HK-2 (cell line): ENCODE measurements around the gene EHMT2.

ENCODE experiments used
- DNase-seq: peaks from one replicate; pipeline ENCODE4 v3.0.0-alpha.2; 2018; ENCODE audit not compliant: unreplicated experiment

Gene EHMT2

DNA sequence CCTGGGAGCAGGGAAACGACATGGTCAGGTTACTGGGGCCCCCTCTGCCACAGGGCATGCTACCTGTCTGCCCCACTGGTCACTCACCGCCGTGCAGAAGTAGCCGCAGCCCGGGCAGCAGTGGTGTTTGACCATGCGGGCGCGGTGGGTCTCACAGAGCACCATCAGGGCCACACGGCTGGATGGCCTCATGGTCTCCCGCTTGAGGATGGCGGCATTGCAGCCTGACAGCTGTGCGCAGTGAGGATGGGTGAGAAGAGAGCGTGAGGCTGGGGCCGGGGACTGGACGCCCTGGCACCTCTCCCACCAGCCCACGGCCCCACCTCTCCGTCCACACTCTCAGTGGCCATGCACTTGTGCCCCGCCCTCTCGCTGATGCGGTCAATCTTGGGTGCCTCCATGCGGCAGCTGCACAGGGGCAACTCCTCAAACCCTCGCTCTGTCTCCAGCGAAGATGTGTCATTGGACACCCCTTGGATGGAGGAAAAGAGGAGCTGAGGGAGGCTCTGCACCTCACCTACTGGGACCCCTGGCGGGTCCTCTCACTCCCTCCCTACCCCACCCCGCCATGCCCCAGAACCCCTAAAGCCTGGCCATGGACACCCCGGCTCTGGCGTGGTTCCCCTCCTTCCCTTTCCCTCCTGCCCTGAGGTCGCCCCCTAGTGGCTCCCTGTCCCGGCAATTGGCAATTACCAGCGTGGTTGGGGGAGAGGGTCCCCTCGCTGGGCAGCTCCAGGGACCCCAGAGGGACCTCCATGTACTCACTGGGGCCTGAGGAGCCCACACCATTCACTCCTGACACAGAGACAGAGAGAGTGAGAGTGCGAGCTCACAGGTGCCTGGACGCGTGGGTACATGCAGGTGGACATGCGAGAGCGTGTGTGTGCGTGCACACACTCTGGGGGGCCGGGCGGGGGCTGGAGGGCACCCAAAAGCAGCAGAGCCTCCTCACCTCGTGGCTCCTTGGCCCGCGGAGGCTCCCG is 8.9 kb downstream of the EHMT2 start:
- peak; percentile 27 for DNase-seq

DNA sequence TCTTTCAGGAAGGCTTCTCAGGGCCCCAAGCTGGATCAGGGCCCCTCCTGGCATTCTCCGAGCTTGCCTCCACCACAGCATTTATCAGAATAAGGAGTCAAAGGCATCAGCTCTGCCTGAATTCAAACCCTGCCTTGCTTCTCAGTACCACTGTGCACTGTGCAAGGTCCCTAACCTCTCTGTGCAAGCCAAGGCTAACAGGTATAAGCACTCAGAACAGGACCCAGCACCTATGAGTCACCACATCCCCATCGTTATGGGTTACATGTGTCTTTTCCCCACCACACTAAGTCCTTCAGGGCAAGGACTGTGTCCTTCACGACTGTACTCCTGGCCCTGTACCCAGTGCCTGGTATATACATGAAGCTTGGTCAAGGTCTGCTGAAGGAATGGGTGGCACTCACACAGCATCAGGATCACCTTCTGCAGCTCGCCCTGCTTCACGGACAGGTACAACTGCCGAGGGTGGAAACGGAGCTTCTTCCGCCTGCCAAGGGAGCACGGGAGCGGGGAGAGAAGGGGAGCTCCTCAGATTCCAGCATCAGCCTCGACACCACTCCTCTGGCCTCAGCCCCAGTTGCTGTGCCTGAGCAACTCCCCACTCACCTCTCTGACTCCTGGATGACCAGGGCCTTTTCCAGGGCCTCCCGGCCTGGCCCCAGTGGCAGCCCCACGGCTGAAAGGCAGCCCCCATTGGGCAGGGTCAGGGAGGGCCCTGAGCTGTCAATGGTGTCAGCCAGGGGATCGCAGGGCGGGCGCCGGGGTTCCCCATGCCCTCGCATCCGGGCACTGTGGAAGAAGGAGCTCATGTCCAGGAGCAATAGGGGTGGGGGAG is 10.1 kb downstream of the EHMT2 start:
- DNase-seq, result no peak

GRCh38 chr6:31886541-31886991 is 10.9 kb downstream of the EHMT2 start:
- no peak for DNase-seq

GRCh38 chr6:31884528-31885035 is 12.9 kb downstream of the EHMT2 start:
- DNase-seq, result no peak

GRCh38 chr6:31883676-31884075 is 13.8 kb downstream of the EHMT2 start:
- DNase-seq, result no peak

GRCh38 chr6:31882344-31882743 is 15.2 kb downstream of the EHMT2 start:
- DNase-seq, result peak; percentile 38

DNA sequence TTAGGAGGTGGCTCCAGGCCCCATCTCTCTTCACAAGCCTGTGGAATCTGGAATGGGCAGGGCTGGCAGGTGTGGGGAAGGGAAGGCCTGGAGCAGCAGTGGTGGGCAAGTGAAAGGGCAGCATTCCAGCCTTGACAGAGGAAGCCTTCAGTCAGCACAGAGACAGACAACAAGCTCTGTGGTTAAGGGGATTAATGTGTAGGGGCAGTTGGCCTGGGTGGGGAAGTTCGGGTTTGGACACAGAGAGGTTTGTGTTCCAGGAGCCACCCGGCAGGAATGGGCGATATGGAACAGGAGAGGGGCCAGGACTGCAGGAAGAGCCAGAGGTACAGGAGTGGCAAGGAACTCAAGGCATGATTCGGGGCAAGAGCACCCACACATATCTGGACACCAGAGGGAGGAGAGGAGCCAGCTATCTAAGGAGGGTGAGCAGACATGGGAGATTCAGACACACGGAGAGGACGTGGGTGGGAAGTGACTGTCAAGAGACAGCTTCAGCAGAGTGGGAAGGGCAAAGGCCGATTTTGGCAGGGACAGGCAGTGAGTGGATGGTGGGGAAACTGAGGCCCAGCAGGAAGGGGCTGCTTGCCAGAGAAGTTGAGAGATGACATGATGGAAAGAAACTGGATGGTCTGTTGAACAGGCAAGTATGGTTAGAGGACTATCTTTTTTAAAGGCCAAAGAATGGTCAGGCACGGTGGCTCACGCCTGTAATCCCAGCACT is 16.2 kb downstream of the EHMT2 start:
- no peak for DNase-seq

DNA sequence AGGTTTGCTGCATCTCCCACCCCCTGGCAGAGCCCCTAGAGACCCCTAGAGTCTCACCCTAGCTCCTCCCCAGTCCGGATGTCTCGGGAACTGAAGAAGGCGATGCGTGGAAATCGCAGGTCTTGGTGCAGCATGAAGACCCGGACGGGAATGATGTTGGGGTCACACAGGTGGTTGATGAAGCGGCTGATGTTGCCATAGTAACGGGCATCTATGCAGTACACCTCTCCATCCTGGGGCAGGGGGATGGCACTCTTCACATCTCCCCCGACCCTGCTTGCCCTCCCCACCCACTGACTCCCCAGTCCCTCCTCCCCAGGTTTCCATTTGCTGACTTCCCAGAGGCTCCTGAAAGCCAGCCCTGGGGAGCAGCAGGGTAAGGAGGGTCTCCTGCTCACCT is 16.9 kb downstream of the EHMT2 start:
- no peak for DNase-seq

- no peak for DNase-seq
Measured at GRCh38 chr6:31879901-31880300, 17.6 kb downstream of the EHMT2 start.

- no peak for DNase-seq
Measured at GRCh38 chr6:31879143-31879542, 18.4 kb downstream of the EHMT2 start.

DNA sequence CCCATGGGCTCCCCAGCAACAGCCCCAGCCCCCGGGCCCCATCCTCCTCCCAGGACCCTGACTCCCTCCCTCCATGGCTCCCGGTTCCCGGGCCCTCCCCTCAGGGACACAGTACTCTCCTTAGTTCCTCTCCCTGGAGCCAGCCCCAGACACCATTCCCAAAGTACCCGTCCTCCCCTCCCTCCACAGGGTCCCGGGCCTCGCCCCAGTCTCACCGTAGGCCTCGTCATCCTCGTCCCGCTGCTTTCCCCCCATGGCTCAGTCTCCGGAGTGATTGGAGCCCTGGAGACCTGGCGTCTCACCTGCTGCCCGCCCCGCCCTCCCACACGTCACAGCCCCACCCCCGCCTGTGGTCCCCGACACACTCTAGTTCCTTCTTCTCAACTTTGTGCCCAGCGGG is 18.8 kb downstream of the EHMT2 start, which contains the start of gene SLC44A4:
Gene SLC44A4, minus strand, starts transcription at position 272 of the 400 bp plus-strand sequence. Its CDS starts 17 bp downstream, at position 255.
- no peak for DNase-seq

DNA sequence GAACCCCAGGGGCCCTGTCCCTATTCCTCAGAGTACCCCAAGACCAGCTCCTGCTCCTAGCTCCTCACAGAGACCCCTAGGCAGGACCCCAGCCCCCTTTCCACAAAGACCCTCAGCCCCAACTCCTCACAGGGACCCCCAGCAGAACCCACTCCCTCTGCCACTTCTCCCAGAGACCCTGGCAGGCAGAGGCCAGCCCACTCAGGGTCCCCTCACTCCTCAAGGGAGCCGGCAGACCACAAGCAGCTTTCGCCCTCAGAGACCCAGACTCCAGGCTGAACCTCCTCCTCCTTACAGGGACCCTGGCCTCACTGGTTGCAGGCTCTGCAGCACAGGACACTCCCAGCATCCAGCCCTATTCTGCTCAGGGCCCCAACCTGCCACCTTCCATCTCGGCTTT is 19.3 kb downstream of the EHMT2 start:
- no peak for DNase-seq

DNA sequence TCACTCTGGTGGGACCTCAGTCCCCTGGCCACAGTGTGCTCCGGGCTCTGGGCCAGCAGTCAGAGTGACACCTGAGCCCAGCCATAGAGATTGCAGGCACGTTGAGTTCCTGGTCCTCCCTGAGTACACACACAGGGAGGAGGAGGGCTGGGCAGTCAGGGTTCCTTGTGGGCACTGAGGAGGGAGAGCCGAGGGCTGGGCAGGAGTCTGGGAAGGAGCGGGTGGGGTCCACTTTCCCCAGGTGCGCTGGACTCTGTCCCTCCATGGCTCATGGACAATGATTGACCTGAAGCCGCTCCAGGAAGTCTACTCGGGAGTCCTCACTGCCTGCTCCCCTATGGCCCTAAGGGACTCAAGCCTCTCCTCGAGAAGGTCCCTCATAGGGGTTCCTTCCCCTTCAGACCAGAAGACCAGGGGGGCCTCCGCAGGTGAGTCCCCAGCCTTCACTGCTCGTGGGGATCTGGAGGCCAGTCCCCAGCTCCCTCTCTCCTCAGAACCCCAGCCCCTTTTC is 19.8 kb downstream of the EHMT2 start:
- no peak for DNase-seq

DNA sequence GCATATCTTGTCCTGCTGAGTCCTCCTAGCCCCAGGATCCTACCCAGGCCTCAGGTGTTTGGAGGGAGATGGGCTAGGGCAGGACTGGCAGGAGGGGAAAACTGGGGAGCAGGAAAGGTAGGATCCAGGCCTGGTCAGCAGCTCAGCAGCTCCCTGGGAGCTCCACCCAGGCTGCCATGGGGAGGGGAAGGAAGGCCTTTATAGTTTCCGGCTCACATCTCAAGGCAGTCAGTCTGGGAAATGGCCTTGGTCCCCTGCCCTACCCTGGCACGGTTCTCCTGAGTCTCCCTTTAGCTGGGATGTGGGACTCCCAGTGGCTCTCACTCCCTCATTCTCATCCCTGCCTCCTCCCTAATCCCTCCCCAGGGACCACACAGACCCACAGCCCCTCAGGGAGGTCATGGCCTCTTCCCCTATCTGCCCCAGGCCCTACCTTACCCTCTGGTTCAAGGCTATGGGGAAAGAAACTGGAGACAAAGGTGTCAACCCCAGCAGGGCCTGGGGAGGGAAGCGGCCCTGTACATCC is 20.3 kb downstream of the EHMT2 start:
- no peak for DNase-seq

DNA sequence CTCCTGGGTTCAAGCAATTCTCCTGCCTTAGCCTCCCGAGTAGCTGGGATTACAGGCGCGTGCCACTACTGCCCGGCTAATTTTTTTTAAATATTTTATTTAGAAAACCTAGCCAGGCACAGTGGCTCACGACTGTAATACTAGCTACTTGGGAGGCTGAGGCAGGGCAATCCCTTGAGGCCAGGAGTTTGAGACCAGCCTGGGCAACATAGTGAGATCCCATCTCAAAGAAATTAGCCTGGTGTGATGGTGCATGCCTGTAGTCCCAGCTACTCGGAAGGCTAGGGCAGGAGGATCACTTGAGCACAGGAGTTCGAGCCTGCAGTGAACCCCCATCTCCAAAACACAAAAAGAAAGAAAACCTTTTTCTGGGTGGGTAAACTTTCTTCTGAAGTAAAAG is 21.1 kb downstream of the EHMT2 start:
- DNase-seq, result no peak

- no peak for DNase-seq
Measured at GRCh38 chr6:31875877-31876276, 21.6 kb downstream of the EHMT2 start.

DNA sequence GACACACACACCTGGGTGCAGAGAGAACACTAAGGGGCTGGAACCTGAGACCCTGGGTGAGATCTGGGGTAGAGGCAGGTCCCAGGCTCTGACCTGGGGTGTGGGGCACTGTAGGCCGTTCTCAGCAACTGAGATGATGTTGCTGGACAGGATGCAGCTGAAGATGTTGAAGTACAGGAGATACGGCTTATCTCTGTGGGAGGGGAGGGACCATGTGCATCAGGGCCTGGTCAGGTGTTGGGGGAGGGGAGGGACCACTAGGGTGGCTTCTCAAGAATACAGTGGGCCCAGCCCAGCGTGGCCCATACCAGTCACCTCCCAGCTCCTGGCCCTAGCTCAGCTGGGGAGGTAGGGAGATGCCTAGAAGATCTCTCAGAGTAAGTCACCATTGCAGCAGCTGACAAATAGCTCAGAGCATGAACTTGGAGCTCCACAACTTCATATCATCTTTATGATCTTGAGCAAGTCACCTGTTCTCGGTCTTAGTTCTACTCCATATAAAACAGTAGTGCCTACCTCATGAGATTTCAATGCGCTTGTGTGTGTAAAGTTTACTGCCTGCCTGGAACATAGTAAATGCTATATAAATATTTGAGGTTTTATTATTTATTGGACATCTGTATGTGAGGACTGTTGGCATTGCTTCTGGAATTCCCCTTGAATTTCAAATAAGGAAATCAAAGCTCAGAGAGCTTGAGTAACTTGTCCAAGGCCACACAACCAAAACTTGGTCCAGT is 22.5 kb downstream of the EHMT2 start:
- DNase-seq, result no peak

DNA sequence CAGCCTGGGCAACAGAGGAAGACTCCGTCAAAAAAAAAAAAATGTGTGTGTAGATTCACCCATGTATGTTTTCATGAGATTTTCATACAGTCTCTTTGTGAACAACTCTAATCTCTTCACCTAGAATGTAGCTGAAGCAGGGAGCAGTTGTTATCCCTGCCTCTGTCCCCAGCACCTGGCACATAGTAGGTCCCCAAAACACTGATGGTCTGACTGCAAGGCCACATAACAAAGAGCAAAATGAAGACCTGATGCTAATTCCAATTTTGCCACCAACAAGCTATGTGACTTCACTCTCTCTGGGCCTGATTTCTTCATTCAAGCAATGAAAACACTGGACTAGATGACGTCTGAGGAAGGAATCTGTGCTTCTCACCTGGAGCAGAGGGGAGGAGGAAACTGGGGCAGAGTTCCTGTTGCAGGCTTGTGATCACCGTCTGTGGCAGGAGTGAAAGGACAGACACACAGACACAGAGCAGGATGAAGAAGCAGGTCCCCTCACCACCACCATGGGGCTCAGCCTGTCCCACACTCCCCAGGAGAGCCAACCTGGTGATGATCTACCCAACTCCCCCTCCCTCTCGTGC is 23.3 kb downstream of the EHMT2 start:
- no peak for DNase-seq

DNA sequence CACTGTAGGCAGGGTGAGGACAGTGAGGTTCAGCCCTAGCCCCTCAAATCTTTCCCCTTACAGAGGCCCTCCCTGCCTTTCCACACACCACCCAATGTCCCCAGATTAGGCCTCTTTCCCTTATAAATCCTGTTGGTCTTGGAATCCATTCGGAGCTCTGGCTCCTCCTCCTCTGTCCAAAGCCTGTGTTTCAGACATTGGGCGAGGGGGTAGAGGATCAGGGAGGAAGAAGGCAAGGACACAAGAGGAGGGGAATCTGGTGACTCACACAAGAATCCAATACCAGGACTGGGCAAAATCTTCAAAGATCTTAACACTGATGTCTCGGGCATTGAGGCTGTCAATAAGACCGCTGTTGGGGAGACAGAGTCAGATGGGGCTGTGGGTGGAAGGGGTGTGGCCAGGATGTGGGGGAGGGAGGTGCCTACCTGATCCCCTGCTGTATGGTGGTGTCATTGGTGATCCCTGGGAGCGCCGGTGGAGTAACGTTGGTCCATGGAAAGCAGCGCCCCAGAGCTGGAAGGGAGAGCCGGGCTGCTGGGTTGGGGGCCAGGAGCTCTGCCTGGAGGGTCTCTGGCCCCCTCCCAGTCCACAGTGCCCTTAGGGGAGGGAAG is 26.3 kb downstream of the EHMT2 start:
- DNase-seq, result no peak
